GM13977 (cell line): Measurements from ENCODE around the gene GBP4.
"Not testable (repeated sequence)": the region's sequence is repeated elsewhere in the genome, so short reads cannot be mapped to it uniquely, and the experiment has no call there.

Experiments
- DNase-seq: peaks from one replicate; pipeline ENCODE4 v3.0.0; 2012; ENCODE audit warnings: low spot score
- CTCF ChIP-seq: IDR thresholded peaks from 2 replicates; pipeline ENCODE4 v1.5.1; 2012; ENCODE audit warnings: mild to moderate bottlenecking, control low read depth; ENCODE audit not compliant: insufficient read depth; ENCODE audit errors: extremely low read depth, missing control alignments
- in situ Hi-C: fragments of 300-500 bp; cut with MboI; formaldehyde crosslinking; loops from one replicate; pipeline ENCODE4 v1.12.0; 2022; ENCODE audit warnings: low sequenced_read_pairs, low pct_unique_long_range_greater_than_20kb, mixed read lengths, inconsistent platforms; ENCODE audit not compliant: unreplicated experiment

GBP4 gene

GRCh38 chr1:89198491-89199072 is at the start of gene GBP4:
Gene GBP4 (minus strand): TSS chr1:89198942. CDS start chr1:89198834, 108 bp downstream.
- DNase-seq = peak; percentile 45
- no peak for TF ChIP-seq CTCF

GRCh38 chr1:89243046-89243445 is 44.3 kb upstream of the GBP4 start:
- no peak for DNase-seq
- TF ChIP-seq CTCF = no peak
- in situ Hi-C loops = no loop called here

More at GRCh38 chr1:89198491-89199072, at the start of gene GBP4:
- in situ Hi-C loops = no loop called here

- in situ Hi-C loops = no loop called here
- DNase-seq = no peak
- no peak for TF ChIP-seq CTCF
These were observed 22.6 kb upstream of the GBP4 start for GRCh38 chr1:89221341-89221740.

- in situ Hi-C loops, DNase-seq: not testable (repeated sequence)
These were observed 21.1 kb upstream of the GBP4 start for GRCh38 chr1:89219851-89220250.

GRCh38 chr1:89218941-89219340 is 20.2 kb upstream of the GBP4 start:
- in situ Hi-C loops, DNase-seq: not testable (repeated sequence)

- TF ChIP-seq CTCF = no peak
- in situ Hi-C loops = no loop called here
- DNase-seq = no peak
These were observed 14.6 kb upstream of the GBP4 start for GRCh38 chr1:89213347-89213746.

- in situ Hi-C loops = no loop called here
- no peak for TF ChIP-seq CTCF
- DNase-seq = no peak
These were observed 12.4 kb upstream of the GBP4 start for GRCh38 chr1:89211035-89211634.
